ENCODE measurements around the gene ESYT1.

ESYT1 gene

DNA sequence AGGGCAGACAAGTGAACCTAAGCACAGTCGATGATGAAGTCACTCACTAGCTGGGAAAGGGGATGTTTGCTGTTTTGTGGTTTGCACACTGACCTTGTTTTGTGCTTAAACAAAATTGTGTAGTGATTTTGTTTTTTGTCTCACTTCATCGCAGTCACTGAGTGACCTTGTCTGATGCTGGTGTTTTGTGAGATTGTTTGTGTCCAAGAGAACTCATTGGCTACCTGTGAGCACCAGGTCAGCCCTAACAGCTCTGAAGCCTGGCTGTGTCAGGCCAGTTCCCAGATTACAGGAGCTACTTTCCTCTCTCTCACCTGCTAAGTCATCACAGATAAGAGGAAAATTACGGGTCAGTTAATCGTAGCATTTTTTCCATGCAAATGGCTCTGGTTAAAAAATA is 3.9 kb upstream of the ESYT1 start:
- no peak for TF ChIP-seq GABPA (IDR thresholded peaks at IDR 0.05; ENCODE audit: low read depth)
- TF ChIP-seq, protein P1, sequence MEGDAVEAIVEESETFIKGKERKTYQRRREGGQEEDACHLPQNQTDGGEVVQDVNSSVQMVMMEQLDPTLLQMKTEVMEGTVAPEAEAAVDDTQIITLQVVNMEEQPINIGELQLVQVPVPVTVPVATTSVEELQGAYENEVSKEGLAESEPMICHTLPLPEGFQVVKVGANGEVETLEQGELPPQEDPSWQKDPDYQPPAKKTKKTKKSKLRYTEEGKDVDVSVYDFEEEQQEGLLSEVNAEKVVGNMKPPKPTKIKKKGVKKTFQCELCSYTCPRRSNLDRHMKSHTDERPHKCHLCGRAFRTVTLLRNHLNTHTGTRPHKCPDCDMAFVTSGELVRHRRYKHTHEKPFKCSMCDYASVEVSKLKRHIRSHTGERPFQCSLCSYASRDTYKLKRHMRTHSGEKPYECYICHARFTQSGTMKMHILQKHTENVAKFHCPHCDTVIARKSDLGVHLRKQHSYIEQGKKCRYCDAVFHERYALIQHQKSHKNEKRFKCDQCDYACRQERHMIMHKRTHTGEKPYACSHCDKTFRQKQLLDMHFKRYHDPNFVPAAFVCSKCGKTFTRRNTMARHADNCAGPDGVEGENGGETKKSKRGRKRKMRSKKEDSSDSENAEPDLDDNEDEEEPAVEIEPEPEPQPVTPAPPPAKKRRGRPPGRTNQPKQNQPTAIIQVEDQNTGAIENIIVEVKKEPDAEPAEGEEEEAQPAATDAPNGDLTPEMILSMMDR (IDR thresholded peaks at IDR 0.05; ENCODE audit: insufficient read depth, low read length) = no peak
- TF ChIP-seq POLR2AphosphoS5 (IDR thresholded peaks at IDR 0.05; ENCODE audit: low read depth) = no peak
- TF ChIP-seq SPI1 (IDR thresholded peaks at IDR 0.05; ENCODE audit: borderline replicate concordance, low read depth) = no peak
- TF ChIP-seq, protein P2, sequence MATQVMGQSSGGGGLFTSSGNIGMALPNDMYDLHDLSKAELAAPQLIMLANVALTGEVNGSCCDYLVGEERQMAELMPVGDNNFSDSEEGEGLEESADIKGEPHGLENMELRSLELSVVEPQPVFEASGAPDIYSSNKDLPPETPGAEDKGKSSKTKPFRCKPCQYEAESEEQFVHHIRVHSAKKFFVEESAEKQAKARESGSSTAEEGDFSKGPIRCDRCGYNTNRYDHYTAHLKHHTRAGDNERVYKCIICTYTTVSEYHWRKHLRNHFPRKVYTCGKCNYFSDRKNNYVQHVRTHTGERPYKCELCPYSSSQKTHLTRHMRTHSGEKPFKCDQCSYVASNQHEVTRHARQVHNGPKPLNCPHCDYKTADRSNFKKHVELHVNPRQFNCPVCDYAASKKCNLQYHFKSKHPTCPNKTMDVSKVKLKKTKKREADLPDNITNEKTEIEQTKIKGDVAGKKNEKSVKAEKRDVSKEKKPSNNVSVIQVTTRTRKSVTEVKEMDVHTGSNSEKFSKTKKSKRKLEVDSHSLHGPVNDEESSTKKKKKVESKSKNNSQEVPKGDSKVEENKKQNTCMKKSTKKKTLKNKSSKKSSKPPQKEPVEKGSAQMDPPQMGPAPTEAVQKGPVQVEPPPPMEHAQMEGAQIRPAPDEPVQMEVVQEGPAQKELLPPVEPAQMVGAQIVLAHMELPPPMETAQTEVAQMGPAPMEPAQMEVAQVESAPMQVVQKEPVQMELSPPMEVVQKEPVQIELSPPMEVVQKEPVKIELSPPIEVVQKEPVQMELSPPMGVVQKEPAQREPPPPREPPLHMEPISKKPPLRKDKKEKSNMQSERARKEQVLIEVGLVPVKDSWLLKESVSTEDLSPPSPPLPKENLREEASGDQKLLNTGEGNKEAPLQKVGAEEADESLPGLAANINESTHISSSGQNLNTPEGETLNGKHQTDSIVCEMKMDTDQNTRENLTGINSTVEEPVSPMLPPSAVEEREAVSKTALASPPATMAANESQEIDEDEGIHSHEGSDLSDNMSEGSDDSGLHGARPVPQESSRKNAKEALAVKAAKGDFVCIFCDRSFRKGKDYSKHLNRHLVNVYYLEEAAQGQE (IDR thresholded peaks at IDR 0.05; ENCODE audit: insufficient replicate concordance, low read depth) = no peak
- Histone ChIP-seq H3K27ac (replicated peaks) (no peak overlapping the region), H3K27me3 (ENCODE audit: insufficient read depth, poor library complexity, severe bottlenecking) (no peaks in the 10 kb centered on the region), H3K4me3 (replicated peaks; ENCODE audit: insufficient read depth, low read length) (no peak overlapping the region)
- no peak for DNase-seq (ENCODE audit: low read depth in 1 of 2, low spot score in 1 of 2)

DNA sequence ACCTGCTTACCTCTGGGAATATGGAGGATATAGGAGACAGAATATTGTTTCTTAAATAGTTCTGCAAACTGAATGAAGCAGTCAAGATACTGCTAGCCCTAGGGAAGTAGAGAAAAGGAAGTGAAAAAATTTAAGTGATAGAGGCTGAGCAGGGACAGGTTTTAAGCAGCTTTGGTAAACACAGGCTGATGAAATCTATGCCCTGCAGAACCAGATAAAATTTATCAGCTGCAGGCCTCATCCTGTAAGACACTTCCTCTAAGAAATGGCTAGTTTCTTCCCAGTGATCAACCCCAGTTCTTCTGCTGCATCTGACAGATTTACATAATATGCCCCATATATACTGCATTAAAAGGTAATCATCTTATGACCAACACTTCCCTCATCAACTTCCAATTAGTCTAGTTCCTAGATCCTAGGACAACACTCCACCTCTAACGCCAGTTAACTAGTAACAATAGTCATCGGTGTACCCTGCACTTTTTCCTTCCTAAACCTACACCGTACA is 1.3 kb upstream of the ESYT1 start:
- Histone ChIP-seq H3K4me3 (replicated peaks; ENCODE audit: insufficient read depth, low read length) (no peak overlapping the region), H3K27ac (replicated peaks) (peak overlapping the region; percentile 81), H3K27me3 (ENCODE audit: insufficient read depth, poor library complexity, severe bottlenecking) (no peaks in the 10 kb centered on the region)
- DNase-seq (ENCODE audit: low read depth in 1 of 2, low spot score in 1 of 2) = peak; percentile 77 to 78
- TF ChIP-seq, protein P2 (IDR thresholded peaks at IDR 0.05; ENCODE audit: insufficient replicate concordance, low read depth) = no peak
- peak; percentile 54 for TF ChIP-seq POLR2AphosphoS5 (IDR thresholded peaks at IDR 0.05; ENCODE audit: low read depth)
- no peak for TF ChIP-seq GABPA (IDR thresholded peaks at IDR 0.05; ENCODE audit: low read depth)
- TF ChIP-seq SPI1 (IDR thresholded peaks at IDR 0.05; ENCODE audit: borderline replicate concordance, low read depth) = peak; percentile 92
- TF ChIP-seq, protein P1 (IDR thresholded peaks at IDR 0.05; ENCODE audit: insufficient read depth, low read length) = no peak

DNA sequence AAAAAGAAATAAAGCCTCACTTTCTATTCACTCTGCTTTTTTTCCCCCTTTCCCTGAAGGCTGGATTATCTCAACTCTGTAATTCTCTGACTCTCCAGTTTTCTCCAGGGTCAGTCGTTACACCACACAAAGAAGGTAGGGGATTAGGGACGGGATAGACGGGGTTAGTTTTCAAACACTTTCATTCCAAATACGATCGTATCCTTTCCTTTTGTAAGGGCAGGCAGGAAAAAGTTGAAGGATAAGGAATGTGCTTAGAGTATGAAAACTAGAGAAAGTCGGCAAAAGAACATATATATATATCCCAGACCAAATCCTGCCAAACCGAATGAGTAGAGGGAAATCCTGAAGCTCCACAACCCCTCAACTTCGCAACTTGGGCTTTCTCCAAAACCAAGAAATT is 581 bp upstream of the ESYT1 start:
- Histone ChIP-seq H3K27ac (replicated peaks) (peak overlapping the region; percentile 81), H3K27me3 (ENCODE audit: insufficient read depth, poor library complexity, severe bottlenecking) (no peaks in the 10 kb centered on the region), H3K4me3 (replicated peaks; ENCODE audit: insufficient read depth, low read length) (peak overlapping the region; percentile 12; the same call in 1 of the 2 replicates)
- no peak for DNase-seq (ENCODE audit: low read depth in 1 of 2, low spot score in 1 of 2)
- TF ChIP-seq SPI1 (IDR thresholded peaks at IDR 0.05; ENCODE audit: borderline replicate concordance, low read depth) = no peak
- TF ChIP-seq, protein P2 (IDR thresholded peaks at IDR 0.05; ENCODE audit: insufficient replicate concordance, low read depth) = no peak
- TF ChIP-seq POLR2AphosphoS5 (IDR thresholded peaks at IDR 0.05; ENCODE audit: low read depth) = no peak
- no peak for TF ChIP-seq GABPA (IDR thresholded peaks at IDR 0.05; ENCODE audit: low read depth)
- TF ChIP-seq, protein P1 (IDR thresholded peaks at IDR 0.05; ENCODE audit: insufficient read depth, low read length) = no peak

All from HL-60 (cell line).